ENCODE measurements around the gene PIK3AP1.

- TF ChIP-seq CTCF (IDR thresholded peaks at IDR 0.05) (no peak), EZH2phosphoT487 (IDR thresholded peaks at IDR 0.05) (no peak), EZH2 (IDR thresholded peaks at IDR 0.05) (no peak)
Measured at GRCh38 chr10:96608262-96608661, 112.1 kb downstream of the PIK3AP1 start.
